ENCODE measurements around the gene STRN3. TPM values are rescaled to one million over a fixed set of nuclear protein-coding genes. Genes with fewer than 3 reads are reported as not detected.

Gene STRN3
- total and polyA plus RNA-seq, 7 donors = 13.9 to 79.7 (median 64.9) TPM

GRCh38 chr14:30884901-30885300 lies 141.3 kb downstream of the STRN3 start:
- intact Hi-C loops (cut with DNase I) = no loop called here
- 72 to 84% methylated on average over 3 of the region's 3 CpGs for WGBS, 2 donors
- Histone ChIP-seq H3K9me3 (no peaks in the 10 kb centered on the region), H3K27ac (no peak overlapping the region), H3K4me3 (no peak overlapping the region), H3K27me3 (no peaks in the 10 kb centered on the region), H3K4me1 (peaks cover 0 to 2% (median 0%) of the 10 kb centered on the region in 4 donors), H3K36me3 (no peaks in the 10 kb centered on the region)
- no peak for DNase-seq
- TF ChIP-seq POLR2AphosphoS5 (IDR thresholded peaks at IDR 0.05) (no peak), EP300 (IDR thresholded peaks at IDR 0.05) (no peak), POLR2A (IDR thresholded peaks at IDR 0.05) (no peak), CTCF (IDR thresholded peaks at IDR 0.05) (no peak)

- WGBS, 2 donors = 66 to 74% methylated on average over 6 of the region's 6 CpGs
- no peak for DNase-seq
- no peaks in the 10 kb centered on the region for H3K9me3 ChIP-seq
- H3K4me1 ChIP-seq = no peaks in the 10 kb centered on the region
- intact Hi-C loops (cut with DNase I) = no loop called here
- H3K4me3 ChIP-seq = no peak overlapping the region
- H3K27ac ChIP-seq = no peak overlapping the region
- TF ChIP-seq EP300 (IDR thresholded peaks at IDR 0.05) (no peak), POLR2A (IDR thresholded peaks at IDR 0.05) (no peak), POLR2AphosphoS5 (IDR thresholded peaks at IDR 0.05) (no peak), CTCF (IDR thresholded peaks at IDR 0.05) (no peak)
- H3K27me3 ChIP-seq = no peaks in the 10 kb centered on the region
- H3K36me3 ChIP-seq = no peaks in the 10 kb centered on the region
These were observed 142.5 kb downstream of the STRN3 start for GRCh38 chr14:30883508-30884294.

- Histone ChIP-seq H3K9me3 (no peaks in the 10 kb centered on the region), H3K4me1 (no peaks in the 10 kb centered on the region), H3K36me3 (no peaks in the 10 kb centered on the region), H3K27me3 (no peaks in the 10 kb centered on the region), H3K4me3 (no peak overlapping the region), H3K27ac (no peak overlapping the region)
- TF ChIP-seq POLR2A (IDR thresholded peaks at IDR 0.05) = no peak
- no peak for TF ChIP-seq CTCF (IDR thresholded peaks at IDR 0.05)
- no peak for TF ChIP-seq POLR2AphosphoS5 (IDR thresholded peaks at IDR 0.05)
- no peak for TF ChIP-seq EP300 (IDR thresholded peaks at IDR 0.05)
- intact Hi-C loops (cut with DNase I) = no loop called here
- DNase-seq = no peak
- 40 to 98% methylated on average over 1 of the region's 1 CpG for WGBS, 2 donors
These were observed 143.7 kb downstream of the STRN3 start for GRCh38 chr14:30882431-30882830.

GRCh38 chr14:30876692-30877091 lies 149.5 kb downstream of the STRN3 start:
- no peak overlapping the region for H3K4me3 ChIP-seq
- 75 to 76% methylated on average over 4 of the region's 4 CpGs for WGBS, 2 donors
- no peak for TF ChIP-seq POLR2AphosphoS5 (IDR thresholded peaks at IDR 0.05)
- no peak for TF ChIP-seq EP300 (IDR thresholded peaks at IDR 0.05)
- TF ChIP-seq POLR2A (IDR thresholded peaks at IDR 0.05) = no peak
- no peak for TF ChIP-seq CTCF (IDR thresholded peaks at IDR 0.05)
- no peak overlapping the region for H3K27ac ChIP-seq
- peaks cover 0 to 21% (median 20%) of the 10 kb centered on the region in 4 donors for H3K4me1 ChIP-seq
- H3K27me3 ChIP-seq = peaks cover 13 to 30% (median 23%) of the 10 kb centered on the region in 3 donors
- DNase-seq = no peak
- H3K36me3 ChIP-seq = no peaks in the 10 kb centered on the region
- intact Hi-C loops (cut with DNase I) = no loop called here
- no peaks in the 10 kb centered on the region for H3K9me3 ChIP-seq

GRCh38 chr14:30875788-30876053 lies 150.5 kb downstream of the STRN3 start:
- TF ChIP-seq POLR2A (IDR thresholded peaks at IDR 0.05) (no peak), POLR2AphosphoS5 (IDR thresholded peaks at IDR 0.05) (no peak), CTCF (IDR thresholded peaks at IDR 0.05) (no peak), EP300 (IDR thresholded peaks at IDR 0.05) (no peak)
- Histone ChIP-seq H3K27me3 (peaks cover 13 to 30% (median 23%) of the 10 kb centered on the region in 3 donors), H3K9me3 (no peaks in the 10 kb centered on the region), H3K4me1 (peaks cover 0 to 21% (median 20%) of the 10 kb centered on the region in 4 donors), H3K27ac (no peak overlapping the region), H3K36me3 (no peaks in the 10 kb centered on the region), H3K4me3 (peak overlapping the region in 1 of 4 donors; percentile 61)
- no peak for DNase-seq
- intact Hi-C loops (cut with DNase I) = no loop called here
- 41 to 75% methylated on average over 9 of the region's 9 CpGs for WGBS, 2 donors

Data from sigmoid colon (tissue), 7 donors.